Hematopoietic multipotent progenitor cell treated with erythropoietin and hydrocortisone succinate and interleukin-3 and kit ligand, for 8 days (in vitro differentiated cells): Measurements from ENCODE around the gene SPATA3.

ENCODE experiments used
- DNase-seq: peaks from one replicate; pipeline ENCODE4 v3.0.0-alpha.2; 2015

SPATA3 gene

GRCh38 chr2:231051116-231051515 lies 55.2 kb downstream of the SPATA3 start:
- DNase-seq, result no peak

GRCh38 chr2:231052494-231053451 lies 56.9 kb downstream of the SPATA3 start:
- peak; percentile 83 for DNase-seq

GRCh38 chr2:231053846-231054245 lies 57.9 kb downstream of the SPATA3 start:
- no peak for DNase-seq

DNA sequence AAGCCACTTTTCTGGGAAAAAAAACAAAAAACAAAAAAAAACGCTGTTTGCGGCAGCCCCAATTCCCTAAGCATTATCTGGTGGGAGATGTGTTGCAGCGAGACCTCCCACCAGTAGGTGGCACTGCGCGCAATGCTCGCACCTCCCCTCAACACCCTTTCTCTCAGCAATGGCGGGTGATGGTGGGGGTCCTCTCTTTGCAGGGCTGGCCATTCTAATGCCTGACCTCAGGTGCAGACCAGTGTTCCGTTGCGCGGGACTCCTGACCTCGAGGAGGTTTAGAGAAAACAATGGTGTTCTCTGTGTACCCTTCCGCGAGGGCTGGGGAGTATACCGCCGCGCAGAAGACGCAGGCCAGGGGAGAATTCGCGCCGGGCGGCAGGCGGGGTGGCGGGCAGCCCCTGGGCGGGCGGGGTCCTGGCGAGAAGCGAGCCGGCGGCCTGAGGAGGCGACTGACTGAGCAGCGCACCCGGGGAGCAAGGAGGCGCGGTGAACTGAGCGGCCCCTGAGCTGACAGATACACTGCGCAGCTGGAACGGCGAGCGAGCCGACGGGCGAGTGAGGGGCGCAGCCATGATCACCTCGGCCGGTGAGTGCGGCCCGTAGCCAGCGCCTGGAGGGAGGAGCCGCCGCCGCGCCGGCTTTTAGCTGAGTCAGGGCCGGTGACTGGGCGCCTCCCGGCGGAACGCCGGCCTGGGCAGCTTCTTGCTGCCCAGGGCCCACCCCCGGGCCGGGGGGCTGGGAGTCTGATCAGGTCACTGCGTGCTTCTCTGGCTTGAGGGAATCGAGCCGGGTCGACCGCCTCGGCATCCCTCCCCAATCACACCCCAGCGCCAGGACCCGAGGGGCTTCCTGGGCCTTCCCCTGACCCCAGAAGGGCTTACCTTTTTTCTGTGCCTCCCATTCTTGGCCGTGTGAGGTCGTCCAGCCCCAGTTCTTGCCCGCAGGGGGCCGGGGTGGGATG lies 60.8 kb downstream of the SPATA3 start, which contains the start of gene PSMD1:
TSS of gene PSMD1 (plus strand) at position 415 of the 964 bp plus-strand sequence. CDS start at position 574, 159 bp downstream.
- DNase-seq, result peak; percentile 96

- DNase-seq, result peak; percentile 16
Measured at GRCh38 chr2:231057590-231057989, 61.7 kb downstream of the SPATA3 start.
